GM23338 (cell line): ENCODE measurements around the gene FBXO47. TPM values are rescaled to one million over a fixed set of nuclear protein-coding genes. Genes with fewer than 3 reads are reported as not detected.

Source experiments
- ATAC-seq: fragments of 200-7000 bp; cut with Tn5 transposase; 3 replicates; pipeline ENCODE4 v1.9.1; 2020
- DNase-seq: peaks from one replicate; pipeline ENCODE4 v3.0.0-alpha.2; 2015; ENCODE audit warnings: low spot score
- H2AFZ ChIP-seq: fragments of 200-600 bp; sonication (generic); 2 replicates; pipeline ENCODE4 v1.8.0; 2016; ENCODE audit warnings: antibody characterized with exemption, mild to moderate bottlenecking, moderate library complexity
- H3F3A ChIP-seq: fragments of 200-600 bp; sonication (generic); replicated peaks from 2 replicates; pipeline ENCODE4 v1.8.0; 2017; ENCODE audit warnings: antibody characterized with exemption, mixed run types, low read depth
- H3K27ac ChIP-seq: fragments of 200-600 bp; sonication (generic); 2 replicates; pipeline ENCODE4 v1.6.1; 2016; ENCODE audit warnings: low read depth
- H3K27me3 ChIP-seq: fragments of 200-600 bp; sonication (generic); 2 replicates; pipeline ENCODE4 v1.8.0; 2016; ENCODE audit warnings: mild to moderate bottlenecking, mixed run types, moderate library complexity; ENCODE audit not compliant: insufficient read depth
- H3K36me3 ChIP-seq: fragments of 200-600 bp; sonication (generic); 2 replicates; pipeline ENCODE4 v1.8.0; 2016; ENCODE audit warnings: mild to moderate bottlenecking; ENCODE audit not compliant: insufficient read depth
- H3K4me1 ChIP-seq: fragments of 200-600 bp; sonication (generic); 2 replicates; pipeline ENCODE4 v1.8.0; 2016; ENCODE audit warnings: mild to moderate bottlenecking, moderate library complexity; ENCODE audit not compliant: insufficient read depth
- H3K4me2 ChIP-seq: fragments of 200-600 bp; sonication (generic); 2 replicates; pipeline ENCODE4 v1.7.1; 2017; ENCODE audit warnings: mixed run types
- H3K4me3 ChIP-seq: fragments of 200-600 bp; sonication (generic); 2 replicates; pipeline ENCODE4 v1.6.1; 2016; ENCODE audit warnings: mixed run types
- H3K79me2 ChIP-seq: fragments of 200-600 bp; sonication (generic); replicated peaks from 2 replicates; pipeline ENCODE4 v1.8.0; 2017; ENCODE audit warnings: mild to moderate bottlenecking; ENCODE audit not compliant: insufficient read depth
- H3K9me2 ChIP-seq: fragments of 200-600 bp; sonication (generic); 2 replicates; pipeline ENCODE4 v1.8.0; 2017; ENCODE audit not compliant: insufficient read depth
- H4K20me1 ChIP-seq: fragments of 200-600 bp; sonication (generic); replicated peaks from 2 replicates; pipeline ENCODE4 v1.8.0; 2017; ENCODE audit warnings: mild to moderate bottlenecking; ENCODE audit not compliant: insufficient read depth
- H3K27ac Mint-ChIP-seq: 2 replicates; pipeline ENCODE4 v1.8.0; 2020; ENCODE audit warnings: inconsistent platforms, mild to moderate bottlenecking, moderate library complexity, mixed read lengths
- H3K27me3 Mint-ChIP-seq: 3 replicates; pipeline ENCODE4 v1.8.0; 2022; ENCODE audit warnings: low read depth, mild to moderate bottlenecking, moderate library complexity, mixed read lengths, inconsistent platforms; ENCODE audit not compliant: insufficient read depth, poor library complexity
- H3K36me3 Mint-ChIP-seq: 3 replicates; pipeline ENCODE4 v1.8.0; 2021; ENCODE audit warnings: low read depth, mild to moderate bottlenecking, inconsistent platforms, moderate library complexity, mixed read lengths
- H3K4me1 Mint-ChIP-seq: 3 replicates; pipeline ENCODE4 v1.8.0; 2020; ENCODE audit warnings: mild to moderate bottlenecking, inconsistent platforms, mixed read lengths
- H3K4me3 Mint-ChIP-seq: 3 replicates; pipeline ENCODE4 v1.8.0; 2021; ENCODE audit warnings: moderate library complexity, mild to moderate bottlenecking, inconsistent platforms, mixed read lengths
- H3K9me3 Mint-ChIP-seq: 3 replicates; pipeline ENCODE4 v1.8.0; 2020; ENCODE audit warnings: moderate library complexity, mild to moderate bottlenecking, inconsistent platforms, mixed read lengths
- CREB1 ChIP-seq: fragments of 250-450 bp; sonication (Bioruptor Pico); IDR thresholded peaks from 2 replicates; pipeline ENCODE4 v1.5.0; 2020; ENCODE audit warnings: low read depth, mild to moderate bottlenecking, moderate library complexity
- CTCF ChIP-seq, 2 experiments: fragments of 200-600 bp in 1 of 2; sonication (generic) in 1 of 2; conservative IDR thresholded peaks; 2 replicates each; pipeline versions ENCODE4 v1.5.1 to v1.6.1; 2016 to 2017; ENCODE audit warnings: antibody characterized with exemption in 2 of 2, low read depth in 2 of 2, mild to moderate bottlenecking in 2 of 2, moderate library complexity in 1 of 2
- EZH2 ChIP-seq: fragments of 200-600 bp; sonication (generic); IDR thresholded peaks from one replicate; pipeline ENCODE4 v1.8.0; 2017; ENCODE audit warnings: antibody characterized with exemption, mild to moderate bottlenecking, low read depth; ENCODE audit not compliant: unreplicated experiment
- EZH2phosphoT487 ChIP-seq: fragments of 200-600 bp; sonication (generic); IDR thresholded peaks from one replicate; pipeline ENCODE4 v1.8.1; 2018; ENCODE audit warnings: antibody characterized with exemption; ENCODE audit not compliant: unreplicated experiment
- JUNB ChIP-seq: IDR thresholded peaks from one replicate; pipeline ENCODE4 v1.6.1; 2016; ENCODE audit warnings: antibody characterized with exemption; ENCODE audit not compliant: unreplicated experiment
- NANOG ChIP-seq: IDR thresholded peaks from 2 replicates; pipeline ENCODE4 v1.6.1; 2016; ENCODE audit warnings: antibody characterized with exemption, borderline replicate concordance
- POLR2AphosphoS5 ChIP-seq: IDR thresholded peaks from 2 replicates; pipeline ENCODE4 v1.6.1; 2016; ENCODE audit warnings: antibody characterized with exemption, low read depth
- STAT1 ChIP-seq: IDR thresholded peaks from one replicate; pipeline ENCODE4 v1.6.1; 2016; ENCODE audit warnings: antibody characterized with exemption; ENCODE audit not compliant: unreplicated experiment
- ZNF114 ChIP-seq: fragments of 250-450 bp; sonication (Bioruptor Pico); IDR thresholded peaks from 2 replicates; pipeline ENCODE4 v1.5.0; 2020; ENCODE audit warnings: mild to moderate bottlenecking, moderate library complexity
- ZNF331 ChIP-seq: fragments of 250-450 bp; sonication (Bioruptor Pico); IDR thresholded peaks from 2 replicates; pipeline ENCODE4 v1.5.0; 2020; ENCODE audit warnings: low read depth, mild to moderate bottlenecking, moderate library complexity
- ZNF462 ChIP-seq: fragments of 250-450 bp; sonication (Bioruptor Pico); IDR thresholded peaks from 2 replicates; pipeline ENCODE4 v1.5.0; 2020; ENCODE audit warnings: mild to moderate bottlenecking, moderate library complexity
- polyA plus RNA-seq: library from polyadenylated mRNA; unstranded; fragments of >200 nt; fragmentation: Nextera tagmentation; extraction: Ambion mirVana; gene quantifications from 2 replicates; pipeline ENCODE4 v1.2.1, GENCODE V29; 2016
- total RNA-seq: library from RNA; depleted of rRNA; stranded (reverse); fragments of >200 nt; shearing (Covaris generic); gene quantifications from 2 replicates; pipeline ENCODE4 v1.2.3, GENCODE V29; 2014
- TF ChIP-seq, protein P1 (sequence below): IDR thresholded peaks from 2 replicates; pipeline ENCODE4 v1.6.1; 2016; ENCODE audit warnings: antibody characterized with exemption
- TF ChIP-seq, protein P2 (sequence below): IDR thresholded peaks from one replicate; pipeline ENCODE4 v1.6.1; 2018; ENCODE audit warnings: antibody characterized with exemption; ENCODE audit not compliant: unreplicated experiment

FBXO47 gene
- total and polyA plus RNA-seq, 2 experiments from 2014 or later: not detected

DNA sequence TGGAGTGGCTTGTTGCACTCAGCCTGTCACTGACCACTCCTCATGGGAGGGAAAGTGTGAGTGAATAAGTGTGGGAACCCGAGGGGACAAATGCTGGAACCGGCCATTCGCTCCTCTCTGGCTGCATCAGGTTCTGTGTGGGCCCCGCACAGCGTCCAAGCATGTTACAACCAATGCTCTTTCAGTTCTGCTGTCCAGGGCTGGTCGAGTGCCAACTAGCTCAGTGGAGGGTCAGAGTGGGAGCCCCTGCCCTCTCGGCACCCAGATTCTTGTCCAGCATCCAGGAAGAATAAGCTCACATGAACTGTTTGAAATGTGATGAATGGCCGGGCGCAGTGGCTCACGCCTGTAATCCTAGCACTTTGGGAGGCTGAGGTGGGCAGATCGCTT is 48.3 kb upstream of the FBXO47 start:
- Histone ChIP-seq H3K27ac (no peak overlapping the region), H3F3A (no peaks in the 10 kb centered on the region), H2AFZ (peak overlapping the region; percentile 69; the same call in 1 of the 2 replicates), H3K27me3 (no peaks in the 10 kb centered on the region), H4K20me1 (no peaks in the 10 kb centered on the region), H3K36me3 (no peaks in the 10 kb centered on the region), H3K4me2 (no peak overlapping the region), H3K9me2 (no peaks in the 10 kb centered on the region), H3K4me3 (no peak overlapping the region), H3K79me2 (no peaks in the 10 kb centered on the region), H3K4me1 (peaks cover 22% of the 10 kb centered on the region)
- Mint-ChIP-seq H3K27me3 (peaks cover 8% of the 10 kb centered on the region), H3K27ac (no peak overlapping the region), H3K9me3 (peaks cover 4% of the 10 kb centered on the region; the same call in 1 of the 3 replicates), H3K4me1 (peaks cover 15% of the 10 kb centered on the region; the same call in 2 of the 3 replicates), H3K4me3 (no peak overlapping the region), H3K36me3 (no peaks in the 10 kb centered on the region)
- ATAC-seq (no peak), DNase-seq (no peak)
- no peak for TF ChIP-seq EZH2
- no peak for TF ChIP-seq EZH2phosphoT487
- TF ChIP-seq CREB1 (CRISPR knock-in tag): no peak
- no peak for TF ChIP-seq NANOG
- TF ChIP-seq POLR2AphosphoS5: no peak
- TF ChIP-seq, protein P1, sequence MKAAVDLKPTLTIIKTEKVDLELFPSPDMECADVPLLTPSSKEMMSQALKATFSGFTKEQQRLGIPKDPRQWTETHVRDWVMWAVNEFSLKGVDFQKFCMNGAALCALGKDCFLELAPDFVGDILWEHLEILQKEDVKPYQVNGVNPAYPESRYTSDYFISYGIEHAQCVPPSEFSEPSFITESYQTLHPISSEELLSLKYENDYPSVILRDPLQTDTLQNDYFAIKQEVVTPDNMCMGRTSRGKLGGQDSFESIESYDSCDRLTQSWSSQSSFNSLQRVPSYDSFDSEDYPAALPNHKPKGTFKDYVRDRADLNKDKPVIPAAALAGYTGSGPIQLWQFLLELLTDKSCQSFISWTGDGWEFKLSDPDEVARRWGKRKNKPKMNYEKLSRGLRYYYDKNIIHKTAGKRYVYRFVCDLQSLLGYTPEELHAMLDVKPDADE: no peak
- TF ChIP-seq, protein P2, sequence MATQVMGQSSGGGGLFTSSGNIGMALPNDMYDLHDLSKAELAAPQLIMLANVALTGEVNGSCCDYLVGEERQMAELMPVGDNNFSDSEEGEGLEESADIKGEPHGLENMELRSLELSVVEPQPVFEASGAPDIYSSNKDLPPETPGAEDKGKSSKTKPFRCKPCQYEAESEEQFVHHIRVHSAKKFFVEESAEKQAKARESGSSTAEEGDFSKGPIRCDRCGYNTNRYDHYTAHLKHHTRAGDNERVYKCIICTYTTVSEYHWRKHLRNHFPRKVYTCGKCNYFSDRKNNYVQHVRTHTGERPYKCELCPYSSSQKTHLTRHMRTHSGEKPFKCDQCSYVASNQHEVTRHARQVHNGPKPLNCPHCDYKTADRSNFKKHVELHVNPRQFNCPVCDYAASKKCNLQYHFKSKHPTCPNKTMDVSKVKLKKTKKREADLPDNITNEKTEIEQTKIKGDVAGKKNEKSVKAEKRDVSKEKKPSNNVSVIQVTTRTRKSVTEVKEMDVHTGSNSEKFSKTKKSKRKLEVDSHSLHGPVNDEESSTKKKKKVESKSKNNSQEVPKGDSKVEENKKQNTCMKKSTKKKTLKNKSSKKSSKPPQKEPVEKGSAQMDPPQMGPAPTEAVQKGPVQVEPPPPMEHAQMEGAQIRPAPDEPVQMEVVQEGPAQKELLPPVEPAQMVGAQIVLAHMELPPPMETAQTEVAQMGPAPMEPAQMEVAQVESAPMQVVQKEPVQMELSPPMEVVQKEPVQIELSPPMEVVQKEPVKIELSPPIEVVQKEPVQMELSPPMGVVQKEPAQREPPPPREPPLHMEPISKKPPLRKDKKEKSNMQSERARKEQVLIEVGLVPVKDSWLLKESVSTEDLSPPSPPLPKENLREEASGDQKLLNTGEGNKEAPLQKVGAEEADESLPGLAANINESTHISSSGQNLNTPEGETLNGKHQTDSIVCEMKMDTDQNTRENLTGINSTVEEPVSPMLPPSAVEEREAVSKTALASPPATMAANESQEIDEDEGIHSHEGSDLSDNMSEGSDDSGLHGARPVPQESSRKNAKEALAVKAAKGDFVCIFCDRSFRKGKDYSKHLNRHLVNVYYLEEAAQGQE: no peak
- TF ChIP-seq CTCF (conservative IDR thresholded peaks at IDR 0.05; ENCODE audit: low read depth in 2 of 2): no peak
- TF ChIP-seq STAT1: no peak
- TF ChIP-seq ZNF114 (CRISPR knock-in tag): no peak
- no peak for TF ChIP-seq ZNF462 (CRISPR knock-in tag)
- no peak for TF ChIP-seq ZNF331 (CRISPR knock-in tag)
- no peak for TF ChIP-seq JUNB
